H1 (cell line): ENCODE results near the gene LRRK1. TPM values are rescaled to one million over a fixed set of nuclear protein-coding genes. Genes with fewer than 3 reads are reported as not detected.
A peak's percentile ranks its signal among the peaks of the same experiment; 100 is the strongest.

Source experiments
- CTCF ChIA-PET: fragments of 300-600 bp; sonication (Branson Sonifier 250); formaldehyde crosslinking; loops from one replicate; lab custom pipeline; 2021; ENCODE audit not compliant: partially characterized antibody; lab: Charles Lee
- POLR2A ChIA-PET: fragments of 300-600 bp; sonication (Branson Sonifier 250); formaldehyde crosslinking; loops from one replicate; lab custom pipeline; 2021; ENCODE audit warnings: inconsistent platforms; ENCODE audit not compliant: partially characterized antibody; lab: Charles Lee
- DNase-seq, 2 experiments: peaks; one replicate each; pipeline versions ENCODE4 v3.0.0 to v3.0.0-alpha.2; 2010 to 2022; ENCODE audit warnings: low spot score in 2 of 2, low read depth in 1 of 2, mixed read lengths in 1 of 2
- FAIRE-seq: peaks from 2 replicates; lab custom pipeline; 2011; peaks lifted over from hg19 to GRCh38; lab: Jason Lieb, UNC
- H2AFZ ChIP-seq: 2 replicates; pipeline ENCODE4 v1.8.1; 2012; ENCODE audit warnings: low read length, inconsistent platforms
- H2AK5ac ChIP-seq: 2 replicates; pipeline ENCODE4 v1.6.1; 2013; ENCODE audit warnings: low read depth, low read length
- H2BK120ac ChIP-seq: replicated peaks from 2 replicates; pipeline ENCODE3; 2013; ENCODE audit warnings: low read depth, low read length, inconsistent platforms
- H2BK12ac ChIP-seq: 2 replicates; pipeline ENCODE4 v1.6.1; 2013; ENCODE audit warnings: low read depth, low read length
- H2BK15ac ChIP-seq: 2 replicates; pipeline ENCODE4 v1.6.1; 2013; ENCODE audit warnings: low read length
- H2BK20ac ChIP-seq: 2 replicates; pipeline ENCODE4 v1.6.1; 2013; ENCODE audit warnings: low read length
- H2BK5ac ChIP-seq: 2 replicates; pipeline ENCODE4 v1.6.1; 2013; ENCODE audit warnings: low read depth, low read length
- H3K14ac ChIP-seq: 2 replicates; pipeline ENCODE4 v1.6.1; 2013; ENCODE audit warnings: inconsistent platforms; ENCODE audit not compliant: insufficient read length
- H3K18ac ChIP-seq: 2 replicates; pipeline ENCODE4 v1.6.1; 2013; ENCODE audit warnings: low read length; ENCODE audit errors: extremely low read depth
- H3K23ac ChIP-seq: 2 replicates; pipeline ENCODE4 v1.6.1; 2013; ENCODE audit warnings: inconsistent platforms; ENCODE audit not compliant: insufficient read length
- H3K23me2 ChIP-seq: 2 replicates; pipeline ENCODE4 v1.6.1; 2013; ENCODE audit warnings: low read depth, low read length
- H3K27ac ChIP-seq: 2 replicates; pipeline ENCODE4 v1.6.1; 2011; ENCODE audit warnings: low read depth, low read length, inconsistent platforms
- H3K27me3 ChIP-seq, 4 experiments: replicated peaks in 1 of 4; 1 replicate in 1 of 4; 2 replicates in 3 of 4; pipeline versions ENCODE4 v1.6.1 to v1.8.1; 2011 to 2013; ENCODE audit warnings: low read length in 3 of 4, mild to moderate bottlenecking in 3 of 4, inconsistent platforms in 2 of 4, mixed read lengths in 2 of 4, moderate library complexity in 1 of 4; ENCODE audit not compliant: control insufficient read depth in 3 of 4, insufficient read depth in 3 of 4; ENCODE audit errors: extremely low read depth in 1 of 4
- H3K36me3 ChIP-seq, 4 experiments: 2 replicates each; pipeline versions ENCODE4 v1.6.1 to v1.8.1; 2011 to 2013; ENCODE audit warnings: mild to moderate bottlenecking in 4 of 4, low read length in 3 of 4, moderate library complexity in 2 of 4, control low read depth in 1 of 4, inconsistent platforms in 1 of 4; ENCODE audit not compliant: insufficient read depth in 4 of 4, control insufficient read depth in 2 of 4
- H3K4ac ChIP-seq: replicated peaks from 2 replicates; pipeline ENCODE3; 2013; ENCODE audit warnings: low read length, low read depth, mixed read lengths, inconsistent platforms; ENCODE audit not compliant: insufficient read length
- H3K4me1 ChIP-seq, 4 experiments: replicated peaks in 1 of 4; 1 replicate in 1 of 4; 2 replicates in 3 of 4; pipeline versions ENCODE4 v1.6.1 to v1.8.1; 2011 to 2013; ENCODE audit warnings: low read length in 3 of 4, inconsistent platforms in 2 of 4, mixed read lengths in 1 of 4; ENCODE audit not compliant: insufficient read depth in 4 of 4, control insufficient read depth in 3 of 4
- H3K4me2 ChIP-seq, 2 experiments: 2 replicates each; pipeline versions ENCODE4 v1.6.1 to v1.8.1; 2011 to 2013; ENCODE audit warnings: low read depth in 2 of 2, low read length in 2 of 2, control low read depth in 1 of 2, inconsistent platforms in 1 of 2, mild to moderate bottlenecking in 1 of 2; ENCODE audit not compliant: insufficient read depth in 1 of 2
- H3K4me3 ChIP-seq, 4 experiments: fragments of 200-600, 300-600 bp in 1 of 4; sonication (generic), shearing (Covaris generic), sonication (Bioruptor Twin) in 1 of 4; 2 replicates each; pipeline versions ENCODE4 v1.5.1 to v1.8.1; 2011 to 2016; ENCODE audit warnings: low read length in 4 of 4, low read depth in 3 of 4, control low read depth in 2 of 4, inconsistent platforms in 2 of 4, mild to moderate bottlenecking in 2 of 4, mixed read lengths in 1 of 4, moderate library complexity in 1 of 4; ENCODE audit not compliant: insufficient read depth in 2 of 4; ENCODE audit errors: extremely low read depth in 1 of 4
- H3K56ac ChIP-seq: replicated peaks from 2 replicates; pipeline ENCODE3; 2013; ENCODE audit warnings: low read depth, mild to moderate bottlenecking, mixed read lengths, low read length, inconsistent platforms; ENCODE audit not compliant: insufficient read length
- H3K79me1 ChIP-seq: 2 replicates; pipeline ENCODE4 v1.6.1; 2013; ENCODE audit warnings: low read depth, low read length, control low read depth
- H3K79me2 ChIP-seq, 2 experiments: 2 replicates each; pipeline versions ENCODE4 v1.6.1 to v1.8.1; 2012 to 2013; ENCODE audit warnings: low read length in 2 of 2, mild to moderate bottlenecking in 2 of 2, inconsistent platforms in 1 of 2; ENCODE audit not compliant: insufficient read depth in 2 of 2, control insufficient read depth in 1 of 2
- H3K9ac ChIP-seq, 4 experiments: replicated peaks in 1 of 4; 1 replicate in 1 of 4; 2 replicates in 3 of 4; pipeline versions ENCODE4 v1.6.1 to v1.8.1; 2011 to 2013; ENCODE audit warnings: low read depth in 3 of 4, low read length in 3 of 4, control low read depth in 2 of 4, mild to moderate bottlenecking in 2 of 4, moderate library complexity in 2 of 4, inconsistent platforms in 1 of 4; ENCODE audit errors: extremely low read depth in 1 of 4
- H3K9me3 ChIP-seq, 2 experiments: 2 replicates each; pipeline versions ENCODE4 v1.6.1 to v1.8.1; 2012 to 2013; ENCODE audit warnings: mild to moderate bottlenecking in 2 of 2, moderate library complexity in 2 of 2, control low read depth in 1 of 2, inconsistent platforms in 1 of 2, low read depth in 1 of 2, low read length in 1 of 2, mixed read lengths in 1 of 2; ENCODE audit not compliant: insufficient read depth in 2 of 2
- H4K20me1 ChIP-seq, 2 experiments: replicated peaks in 1 of 2; 2 replicates each; pipeline versions ENCODE3 to v1.8.1; 2011 to 2013; ENCODE audit warnings: inconsistent platforms in 2 of 2, low read length in 2 of 2, mild to moderate bottlenecking in 1 of 2; ENCODE audit not compliant: insufficient read depth in 2 of 2, control insufficient read depth in 1 of 2
- H4K5ac ChIP-seq: 2 replicates; pipeline ENCODE4 v1.6.1; 2013; ENCODE audit warnings: low read length, low read depth, mixed read lengths, inconsistent platforms; ENCODE audit not compliant: insufficient read length
- H4K8ac ChIP-seq: 2 replicates; pipeline ENCODE4 v1.8.0; 2013; ENCODE audit warnings: mild to moderate bottlenecking, moderate library complexity, low read length, inconsistent platforms; ENCODE audit not compliant: insufficient read depth; ENCODE audit errors: extremely low read depth
- H4K91ac ChIP-seq: replicated peaks from 2 replicates; pipeline ENCODE3; 2013; ENCODE audit warnings: low read length, mixed read lengths, inconsistent platforms; ENCODE audit not compliant: insufficient read length
- ASH2L ChIP-seq: fragments of 200-600, 300-600 bp; sonication (generic); IDR thresholded peaks from one replicate; pipeline ENCODE4 v1.7.1; 2017; ENCODE audit warnings: low read length
- CBX5 ChIP-seq: fragments of 300-800, 300-1000 bp; sonication (generic); IDR thresholded peaks from 2 replicates; pipeline ENCODE4 v1.7.1; 2016; ENCODE audit warnings: antibody characterized with exemption, low read length, low read depth
- CREB1 ChIP-seq: IDR thresholded peaks from 2 replicates; pipeline ENCODE4 v1.6.1; 2012; ENCODE audit warnings: inconsistent platforms
- JUND ChIP-seq: IDR thresholded peaks from 2 replicates; pipeline ENCODE4 v1.6.1; 2011; ENCODE audit warnings: mild to moderate bottlenecking, improper control_type of control experiment, low read length
- MAFK ChIP-seq: IDR thresholded peaks from 2 replicates; pipeline ENCODE4 v1.6.1; 2012; ENCODE audit warnings: low read depth, mild to moderate bottlenecking, improper control_type of control experiment, low read length
- POLR2A ChIP-seq, 2 experiments: IDR thresholded peaks; 1 replicate in 1 of 2; 2 replicates in 1 of 2; pipeline ENCODE4 v1.6.1; 2011; ENCODE audit warnings: low read depth in 2 of 2, low read length in 2 of 2, mild to moderate bottlenecking in 2 of 2; ENCODE audit errors: control extremely low read depth in 1 of 2
- TBP ChIP-seq: IDR thresholded peaks from 2 replicates; pipeline ENCODE4 v1.6.1; 2011; ENCODE audit warnings: low read depth, low read length, improper control_type of control experiment
- WGBS, 2 experiments: shearing (Covaris generic) in 1 of 2; methylation state at CpG; one replicate each; pipeline versions ENCODE4 v1.1.6 to v1.1.7; 2013 to 2015; ENCODE audit warnings: low lambda C conversion rate in 2 of 2, mixed read lengths in 2 of 2, inconsistent platforms in 1 of 2, low coverage in 1 of 2, missing lambda C conversion rate in 1 of 2; ENCODE audit not compliant: insufficient replicate concordance in 2 of 2, insufficient coverage in 1 of 2, insufficient read length in 1 of 2; ENCODE audit errors: extremely low coverage in 1 of 2, missing lambda C conversion rate in 1 of 2; 5-methylcytosine and 5-hydroxymethylcytosine counted together
- polyA plus RNA-seq, 7 experiments: library from polyadenylated mRNA; depleted of rRNA in 3 of 7; stranded (reverse) in 5 of 7; unstranded in 2 of 7; fragments of >200 nt in 5 of 7; fragments of 200-250 nt in 2 of 7; gene quantifications; 1 replicate in 5 of 7; 2 replicates in 1 of 7; 4 replicates in 1 of 7; pipeline versions ENCODE4 v1.2.1 to v1.2.3, GENCODE V29; 2011 to 2013; ENCODE audit warnings: missing spikeins in 2 of 7, mixed read lengths in 2 of 7
- total RNA-seq: library from RNA; stranded (reverse); fragmentation: NEBNext Ultra II Directional; extraction: Animal tissue kit (Norgen Biotek cat#: 25700); gene quantifications from 2 replicates; pipeline ENCODE4 v1.2.1, GENCODE V29; 2021
- TF ChIP-seq, protein P1 (sequence below): IDR thresholded peaks from 2 replicates; pipeline ENCODE4 v1.6.1; 2011; ENCODE audit warnings: low read length, improper control_type of control experiment
- TF ChIP-seq, protein P2 (sequence below): IDR thresholded peaks from 2 replicates; pipeline ENCODE4 v1.6.1; 2012; ENCODE audit warnings: inconsistent platforms

LRRK1 gene
- total and polyA plus RNA-seq, 2 of the 8 experiments (the other 6 are each of a cell fraction or from before 2014, with no cell fraction given), result 1.2 to 3.6 TPM

DNA sequence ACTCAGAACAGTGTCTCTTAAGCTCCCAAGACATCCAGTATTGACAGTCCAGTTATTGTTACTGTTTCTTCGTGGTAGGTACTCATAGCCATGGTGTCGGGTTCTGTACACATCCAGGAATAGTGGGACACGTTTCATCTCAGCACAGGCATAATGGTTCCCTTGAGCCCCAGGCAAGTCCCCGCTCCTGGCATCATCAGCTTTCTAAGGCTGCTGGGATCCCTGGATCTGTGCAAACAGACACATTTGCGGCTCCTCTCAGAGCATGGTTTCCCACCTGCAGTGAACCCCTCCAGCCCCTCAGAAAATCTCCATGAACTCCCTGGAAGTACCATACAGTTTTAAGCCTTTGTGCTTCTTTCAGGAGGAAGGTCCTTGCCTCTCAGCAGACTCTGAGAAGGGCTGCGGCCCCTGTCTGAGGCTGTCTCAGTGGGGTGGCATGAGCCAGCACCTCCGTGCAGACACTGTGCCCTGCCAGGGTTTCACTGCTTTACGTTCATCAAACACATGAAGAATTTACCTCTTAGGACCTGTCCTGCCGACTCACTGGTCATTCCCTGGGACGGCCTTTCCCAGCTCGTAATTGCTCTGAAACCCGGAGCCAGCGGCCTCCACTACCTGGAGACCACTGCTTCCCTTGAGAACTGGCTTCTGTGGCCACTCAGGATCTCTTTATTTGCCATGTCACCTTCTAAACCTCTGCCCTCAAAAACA, 124.9 kb downstream of the LRRK1 start:
- no peak overlapping the region for H4K5ac ChIP-seq
- FAIRE-seq (no peak), DNase-seq (peak in 1 of 2 experiments; percentile 40)
- no peak overlapping the region for H3K56ac ChIP-seq
- H2AFZ ChIP-seq, result no peak overlapping the region
- 91% methylated on average over 13 of the region's 13 CpGs; no CpG with 5 or more reads in 1 of the 2 experiments for WGBS, 2 experiments
- no peak overlapping the region for H2BK5ac ChIP-seq
- no peak overlapping the region for H3K23ac ChIP-seq
- POLR2A ChIA-PET, result interaction anchor here (0.8 kb wide), 1 partner anchor 46 kb away, joined by 3 read pairs; no protein-coding TSS in a partner anchor
- no peak overlapping the region for H2BK120ac ChIP-seq
- no peaks in the 10 kb centered on the region for H3K79me1 ChIP-seq
- no peak overlapping the region for H4K91ac ChIP-seq
- no peaks in the 10 kb centered on the region for H3K79me2 ChIP-seq
- no peaks in the 10 kb centered on the region for H3K36me3 ChIP-seq
- no peak overlapping the region for H3K9ac ChIP-seq
- 0 out of 2 replicates have a peak overlapping the region, but pooled peaks have one; percentile 40 for H2BK20ac ChIP-seq
- H3K14ac ChIP-seq, result no peak overlapping the region
- H3K27me3 ChIP-seq, result 0 out of 7 replicates have a peak, but pooled peaks cover 0 to 2% (median 0%) of the 10 kb centered on the region in 4 experiments
- no peak overlapping the region; the same call in none of the 2 replicates for H4K8ac ChIP-seq
- CTCF ChIA-PET, result interaction anchor here (0.9 to 1.1 kb wide), 2 partner anchors 24 to 28 kb away, joined by 3 to 4 read pairs; no protein-coding TSS in a partner anchor
- no peaks in the 10 kb centered on the region for H4K20me1 ChIP-seq
- H3K18ac ChIP-seq, result no peak overlapping the region
- H3K4me1 ChIP-seq, result peaks cover 0 to 9% (median 5%) of the 10 kb centered on the region in 4 experiments; a peak in 6 of 7 replicates
- H3K4me2 ChIP-seq, result no peak overlapping the region; a peak in 1 of 4 replicates
- H3K9me3 ChIP-seq, result no peaks in the 10 kb centered on the region
- H2BK15ac ChIP-seq, result peak overlapping the region; percentile 84; the same call in 1 of the 2 replicates
- no peak overlapping the region for H3K4me3 ChIP-seq
- no peak overlapping the region for H2AK5ac ChIP-seq
- H2BK12ac ChIP-seq, result peak overlapping the region; percentile 11; the same call in 1 of the 2 replicates
- no peak overlapping the region for H3K4ac ChIP-seq
- no peak overlapping the region for H3K27ac ChIP-seq
- no peaks in the 10 kb centered on the region for H3K23me2 ChIP-seq
- TF ChIP-seq MAFK, result no peak
- TF ChIP-seq CREB1, result no peak
- TF ChIP-seq CBX5, result no peak
- TF ChIP-seq ASH2L, result no peak
- TF ChIP-seq, protein P1, sequence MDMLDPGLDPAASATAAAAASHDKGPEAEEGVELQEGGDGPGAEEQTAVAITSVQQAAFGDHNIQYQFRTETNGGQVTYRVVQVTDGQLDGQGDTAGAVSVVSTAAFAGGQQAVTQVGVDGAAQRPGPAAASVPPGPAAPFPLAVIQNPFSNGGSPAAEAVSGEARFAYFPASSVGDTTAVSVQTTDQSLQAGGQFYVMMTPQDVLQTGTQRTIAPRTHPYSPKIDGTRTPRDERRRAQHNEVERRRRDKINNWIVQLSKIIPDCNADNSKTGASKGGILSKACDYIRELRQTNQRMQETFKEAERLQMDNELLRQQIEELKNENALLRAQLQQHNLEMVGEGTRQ, result no peak
- TF ChIP-seq, protein P2, sequence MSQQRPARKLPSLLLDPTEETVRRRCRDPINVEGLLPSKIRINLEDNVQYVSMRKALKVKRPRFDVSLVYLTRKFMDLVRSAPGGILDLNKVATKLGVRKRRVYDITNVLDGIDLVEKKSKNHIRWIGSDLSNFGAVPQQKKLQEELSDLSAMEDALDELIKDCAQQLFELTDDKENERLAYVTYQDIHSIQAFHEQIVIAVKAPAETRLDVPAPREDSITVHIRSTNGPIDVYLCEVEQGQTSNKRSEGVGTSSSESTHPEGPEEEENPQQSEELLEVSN, result no peak
- TF ChIP-seq TBP, result no peak
- no peak for TF ChIP-seq JUND
- no peak for TF ChIP-seq POLR2A (IDR thresholded peaks at IDR 0.05; ENCODE audit: control extremely low read depth in 1 of 2, low read depth in 2 of 2, low read length in 2 of 2)
